A673 (cell line): Measurements from ENCODE around the gene ZNF367.

ENCODE experiments used
- EZH2 ChIP-seq: fragments of 200-600 bp; sonication (generic); IDR thresholded peaks from 2 replicates; pipeline ENCODE4 v1.6.1; 2017; ENCODE audit warnings: borderline replicate concordance, low read depth, mild to moderate bottlenecking, mixed read lengths, antibody characterized with exemption, low read length; ENCODE audit not compliant: poor library complexity, severe bottlenecking
- TF ChIP-seq, protein P1 (sequence below): fragments of 300-800, 200-600 bp; sonication (generic); conservative IDR thresholded peaks from 2 replicates; pipeline ENCODE4 v1.5.1; 2017; ENCODE audit warnings: low read depth, mild to moderate bottlenecking, antibody characterized with exemption, low read length, moderate library complexity, mixed read lengths

DNA sequence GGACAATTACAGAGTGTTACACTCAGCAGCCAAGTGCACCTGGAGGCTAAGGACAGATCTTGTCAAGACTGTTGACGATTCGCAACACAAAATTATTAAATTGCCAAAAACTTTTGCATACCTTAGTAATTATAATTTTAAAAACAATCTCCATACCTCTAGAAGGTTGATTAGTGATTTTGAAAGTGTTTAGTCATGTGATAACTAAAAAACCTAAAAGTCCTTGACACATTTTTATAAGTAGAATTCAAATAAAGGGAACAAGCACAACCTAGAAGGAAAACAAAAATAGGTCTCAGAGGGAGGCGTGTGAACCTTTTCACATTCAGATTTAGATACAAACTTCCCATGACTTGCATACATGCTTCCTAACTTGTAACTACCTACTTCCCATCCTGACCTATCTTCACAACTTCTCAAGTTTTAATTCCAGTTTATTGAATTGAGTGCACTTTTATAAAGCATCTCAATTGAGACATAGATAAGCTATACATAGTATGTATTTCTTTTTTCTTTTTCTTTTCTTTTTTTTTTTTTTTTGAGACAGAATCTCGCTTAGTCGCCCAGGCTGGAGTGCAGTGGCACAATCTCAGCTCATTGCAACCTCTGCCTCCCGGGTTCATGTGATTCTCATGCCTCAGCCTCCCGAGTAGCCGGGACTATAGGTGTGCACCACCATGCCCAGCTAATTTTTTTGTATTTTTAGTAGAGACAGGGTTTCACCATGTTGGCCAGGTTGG lies 5.8 kb downstream of the ZNF367 start:
- TF ChIP-seq, protein P1, sequence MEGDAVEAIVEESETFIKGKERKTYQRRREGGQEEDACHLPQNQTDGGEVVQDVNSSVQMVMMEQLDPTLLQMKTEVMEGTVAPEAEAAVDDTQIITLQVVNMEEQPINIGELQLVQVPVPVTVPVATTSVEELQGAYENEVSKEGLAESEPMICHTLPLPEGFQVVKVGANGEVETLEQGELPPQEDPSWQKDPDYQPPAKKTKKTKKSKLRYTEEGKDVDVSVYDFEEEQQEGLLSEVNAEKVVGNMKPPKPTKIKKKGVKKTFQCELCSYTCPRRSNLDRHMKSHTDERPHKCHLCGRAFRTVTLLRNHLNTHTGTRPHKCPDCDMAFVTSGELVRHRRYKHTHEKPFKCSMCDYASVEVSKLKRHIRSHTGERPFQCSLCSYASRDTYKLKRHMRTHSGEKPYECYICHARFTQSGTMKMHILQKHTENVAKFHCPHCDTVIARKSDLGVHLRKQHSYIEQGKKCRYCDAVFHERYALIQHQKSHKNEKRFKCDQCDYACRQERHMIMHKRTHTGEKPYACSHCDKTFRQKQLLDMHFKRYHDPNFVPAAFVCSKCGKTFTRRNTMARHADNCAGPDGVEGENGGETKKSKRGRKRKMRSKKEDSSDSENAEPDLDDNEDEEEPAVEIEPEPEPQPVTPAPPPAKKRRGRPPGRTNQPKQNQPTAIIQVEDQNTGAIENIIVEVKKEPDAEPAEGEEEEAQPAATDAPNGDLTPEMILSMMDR, result no peak
- TF ChIP-seq EZH2, result no peak
